ENCODE results near the gene PHACTR3. TPM values are rescaled to one million over a fixed set of nuclear protein-coding genes. Genes with fewer than 3 reads are reported as not detected.

The PHACTR3 gene
- total RNA-seq, 1 experiment from 2014 or later, result not detected

GRCh38 chr20:59746155-59746554 lies 141.8 kb downstream of the PHACTR3 start:
- H2AFZ ChIP-seq (ENCODE audit: low read length), result no peak overlapping the region

DNA sequence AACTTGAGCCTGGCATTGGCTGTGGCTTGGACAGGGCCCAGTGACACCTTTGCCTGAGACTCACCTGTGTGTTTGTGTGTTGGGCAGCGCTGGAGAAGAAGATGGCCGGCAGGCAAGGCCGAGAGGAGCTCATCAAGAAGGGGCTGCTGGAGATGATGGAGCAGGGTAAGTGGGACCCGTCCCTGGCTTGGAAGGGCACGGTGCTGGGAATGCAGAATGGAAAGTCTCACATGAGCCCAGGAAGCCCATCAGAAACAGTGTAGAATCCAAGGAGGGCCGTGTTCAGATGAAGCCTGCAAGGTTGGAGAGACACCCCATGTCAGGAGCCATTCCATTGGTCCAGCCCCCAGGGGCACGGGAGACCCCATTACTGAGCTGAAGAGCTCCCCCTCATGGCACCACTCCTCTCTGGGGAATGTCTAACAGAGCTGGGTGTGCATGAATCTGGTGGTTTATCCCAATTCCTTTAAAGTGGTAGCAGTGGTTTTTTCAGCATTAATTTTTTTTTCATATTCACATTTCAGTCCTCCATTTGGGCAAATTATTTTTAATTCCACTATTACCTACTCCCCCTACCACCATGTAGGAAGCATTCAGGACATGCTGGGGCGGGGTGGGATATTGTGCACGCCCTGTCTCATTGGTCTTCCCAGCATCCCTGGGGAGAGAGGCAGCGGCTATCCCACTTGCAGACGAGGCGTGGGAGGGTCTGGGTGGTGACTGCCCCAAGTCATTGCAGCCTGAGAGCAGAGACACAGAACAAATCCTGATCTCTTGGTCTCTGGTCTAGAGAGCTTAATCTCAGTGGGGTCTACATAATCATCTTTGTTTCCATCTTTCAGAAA lies 143.6 kb downstream of the PHACTR3 start:
- H3K27ac ChIP-seq (ENCODE audit: low read length), result no peak overlapping the region

More at GRCh38 chr20:59746155-59746554, 141.8 kb downstream of the PHACTR3 start:
- Histone ChIP-seq H3K4me3 (ENCODE audit: low read length) (no peak overlapping the region), H3K4me2 (ENCODE audit: low read depth, low read length, poor library complexity, severe bottlenecking) (no peak overlapping the region), H3K9me3 (ENCODE audit: low read length) (no peaks in the 10 kb centered on the region), H3K27me3 (ENCODE audit: low read length) (no peaks in the 10 kb centered on the region), H3K9ac (ENCODE audit: low read length) (no peak overlapping the region), H3K4me1 (ENCODE audit: low read length) (no peaks in the 10 kb centered on the region; the same call in 1 of the 2 replicates), H4K20me1 (ENCODE audit: insufficient read depth, low read depth, low read length) (no peaks in the 10 kb centered on the region; the same call in 1 of the 2 replicates), H3K36me3 (ENCODE audit: insufficient read depth, low read length) (no peaks in the 10 kb centered on the region), H3K79me2 (ENCODE audit: low read length) (no peaks in the 10 kb centered on the region), H3K9me2 (replicated peaks; ENCODE audit: insufficient read depth, low read length) (no peaks in the 10 kb centered on the region), H3K27ac (ENCODE audit: low read length) (no peak overlapping the region)
- DNase-seq, result no peak

DNA sequence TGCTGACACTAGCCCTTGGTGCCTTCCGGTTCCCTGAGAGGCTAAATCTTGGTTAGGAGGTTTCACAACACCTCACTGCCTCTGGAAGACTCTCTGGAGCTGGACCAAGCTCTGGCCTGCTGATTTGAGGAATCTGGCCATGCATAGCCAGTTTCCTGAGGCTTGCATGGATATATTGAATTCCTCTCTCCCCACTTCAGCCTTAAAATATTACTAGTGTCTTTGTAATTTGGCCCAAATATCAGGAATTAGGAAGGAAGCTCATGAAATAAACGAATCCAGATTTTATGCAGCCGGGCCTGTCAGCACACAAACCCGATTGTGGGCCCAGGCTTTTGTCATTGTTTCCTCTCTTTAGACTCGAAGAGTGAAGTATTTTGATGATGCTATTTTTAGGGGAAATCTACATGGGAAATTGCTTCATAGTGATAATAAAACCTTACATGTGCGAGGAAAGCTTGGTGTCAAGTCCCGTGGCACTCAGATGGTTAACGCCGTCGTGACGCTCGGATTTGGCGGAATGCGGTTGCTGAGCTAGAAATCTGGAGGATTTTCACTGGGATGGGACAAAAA lies 144.4 kb downstream of the PHACTR3 start:
- Histone ChIP-seq H3K9ac (ENCODE audit: low read length) (no peak overlapping the region), H3K36me3 (ENCODE audit: insufficient read depth, low read length) (no peaks in the 10 kb centered on the region), H3K27ac (ENCODE audit: low read length) (no peak overlapping the region), H3K9me3 (ENCODE audit: low read length) (no peaks in the 10 kb centered on the region), H3K9me2 (replicated peaks; ENCODE audit: insufficient read depth, low read length) (no peaks in the 10 kb centered on the region), H3K4me2 (ENCODE audit: low read depth, low read length, poor library complexity, severe bottlenecking) (no peak overlapping the region), H2AFZ (ENCODE audit: low read length) (no peak overlapping the region), H3K4me3 (ENCODE audit: low read length) (no peak overlapping the region), H3K4me1 (ENCODE audit: low read length) (peaks cover 25% of the 10 kb centered on the region), H3K27me3 (ENCODE audit: low read length) (no peaks in the 10 kb centered on the region), H4K20me1 (ENCODE audit: insufficient read depth, low read depth, low read length) (no peaks in the 10 kb centered on the region; the same call in 1 of the 2 replicates), H3K79me2 (ENCODE audit: low read length) (no peaks in the 10 kb centered on the region)
- no peak for DNase-seq

More for the DNA sequence above, 143.6 kb downstream of the PHACTR3 start:
- H3K9ac ChIP-seq (ENCODE audit: low read length), result no peak overlapping the region
- no peak for DNase-seq
- no peaks in the 10 kb centered on the region for H3K9me2 ChIP-seq (replicated peaks; ENCODE audit: insufficient read depth, low read length)
- H3K4me1 ChIP-seq (ENCODE audit: low read length), result peaks cover 17% of the 10 kb centered on the region
- H4K20me1 ChIP-seq (ENCODE audit: insufficient read depth, low read depth, low read length), result no peaks in the 10 kb centered on the region; the same call in 1 of the 2 replicates
- H2AFZ ChIP-seq (ENCODE audit: low read length), result no peak overlapping the region
- no peaks in the 10 kb centered on the region for H3K36me3 ChIP-seq (ENCODE audit: insufficient read depth, low read length)
- H3K4me3 ChIP-seq (ENCODE audit: low read length), result no peak overlapping the region
- H3K27me3 ChIP-seq (ENCODE audit: low read length), result no peaks in the 10 kb centered on the region
- no peaks in the 10 kb centered on the region for H3K9me3 ChIP-seq (ENCODE audit: low read length)
- H3K79me2 ChIP-seq (ENCODE audit: low read length), result no peaks in the 10 kb centered on the region
- no peak overlapping the region for H3K4me2 ChIP-seq (ENCODE audit: low read depth, low read length, poor library complexity, severe bottlenecking)

DNA sequence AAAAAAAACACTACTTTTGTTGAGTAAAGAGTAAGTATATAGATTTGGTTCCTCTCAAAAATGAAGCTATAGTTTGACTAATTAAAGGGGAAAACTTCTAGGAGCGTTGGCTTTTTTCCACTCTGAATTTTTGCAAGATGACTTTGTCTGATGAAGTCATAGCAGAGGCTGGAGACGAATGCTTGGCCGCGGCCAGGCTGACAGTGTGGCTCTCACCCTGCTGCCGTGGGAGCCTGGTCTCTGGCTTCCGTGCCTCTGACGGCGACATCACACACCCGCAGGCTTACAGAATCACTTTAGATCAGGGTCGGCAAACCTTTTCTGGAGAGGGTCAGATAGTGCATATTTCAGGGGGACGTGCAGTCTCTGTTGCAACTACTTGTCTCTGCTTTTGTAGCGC lies 145.0 kb downstream of the PHACTR3 start:
- Histone ChIP-seq H3K9me2 (replicated peaks; ENCODE audit: insufficient read depth, low read length) (no peaks in the 10 kb centered on the region), H3K36me3 (ENCODE audit: insufficient read depth, low read length) (no peaks in the 10 kb centered on the region), H3K79me2 (ENCODE audit: low read length) (no peaks in the 10 kb centered on the region), H3K27me3 (ENCODE audit: low read length) (no peaks in the 10 kb centered on the region), H3K4me1 (ENCODE audit: low read length) (peaks cover 27% of the 10 kb centered on the region), H3K9ac (ENCODE audit: low read length) (no peak overlapping the region), H4K20me1 (ENCODE audit: insufficient read depth, low read depth, low read length) (no peaks in the 10 kb centered on the region; the same call in 1 of the 2 replicates), H3K4me3 (ENCODE audit: low read length) (no peak overlapping the region), H3K27ac (ENCODE audit: low read length) (no peak overlapping the region), H2AFZ (ENCODE audit: low read length) (no peak overlapping the region), H3K9me3 (ENCODE audit: low read length) (no peaks in the 10 kb centered on the region), H3K4me2 (ENCODE audit: low read depth, low read length, poor library complexity, severe bottlenecking) (no peak overlapping the region)
- DNase-seq, result no peak

DNA sequence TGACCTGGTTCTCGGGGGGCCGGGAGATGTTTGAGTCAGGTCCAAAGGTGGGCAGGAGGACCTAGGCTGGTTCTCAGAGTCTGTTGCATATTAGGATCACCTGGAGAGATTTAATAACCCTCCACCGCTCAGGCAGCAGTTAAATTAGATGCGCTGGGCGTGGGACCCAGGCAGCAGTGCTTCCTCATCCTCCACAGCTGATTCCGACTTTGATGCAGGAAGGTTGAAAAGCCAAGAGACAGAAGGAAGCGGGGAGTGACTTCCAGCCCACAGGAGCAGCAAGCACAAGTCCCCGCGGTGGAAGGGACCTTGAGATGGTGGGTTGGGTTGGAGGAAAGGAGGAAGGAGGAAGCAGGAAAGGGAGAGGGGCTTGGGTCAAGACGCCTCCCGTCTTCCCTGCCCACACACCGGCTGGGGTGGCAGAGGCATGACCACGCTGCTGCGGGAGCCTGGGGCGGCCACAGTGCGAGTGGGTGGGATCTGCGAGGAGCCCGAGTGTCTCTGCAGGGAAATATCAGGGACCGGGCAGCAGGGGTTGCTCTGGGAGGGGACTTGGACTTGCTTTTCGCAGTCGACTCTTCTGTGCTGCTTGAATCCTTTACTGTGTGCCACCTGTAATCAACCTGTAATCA lies 146.0 kb downstream of the PHACTR3 start:
- Histone ChIP-seq H3K9me2 (replicated peaks; ENCODE audit: insufficient read depth, low read length) (no peaks in the 10 kb centered on the region), H2AFZ (ENCODE audit: low read length) (no peak overlapping the region), H3K9me3 (ENCODE audit: low read length) (no peaks in the 10 kb centered on the region), H4K20me1 (ENCODE audit: insufficient read depth, low read depth, low read length) (no peaks in the 10 kb centered on the region; the same call in 1 of the 2 replicates), H3K4me1 (ENCODE audit: low read length) (peaks cover 27% of the 10 kb centered on the region), H3K4me3 (ENCODE audit: low read length) (no peak overlapping the region), H3K9ac (ENCODE audit: low read length) (no peak overlapping the region), H3K36me3 (ENCODE audit: insufficient read depth, low read length) (no peaks in the 10 kb centered on the region), H3K27ac (ENCODE audit: low read length) (no peak overlapping the region), H3K4me2 (ENCODE audit: low read depth, low read length, poor library complexity, severe bottlenecking) (no peak overlapping the region), H3K79me2 (ENCODE audit: low read length) (no peaks in the 10 kb centered on the region), H3K27me3 (ENCODE audit: low read length) (no peaks in the 10 kb centered on the region)
- DNase-seq, result no peak

DNA sequence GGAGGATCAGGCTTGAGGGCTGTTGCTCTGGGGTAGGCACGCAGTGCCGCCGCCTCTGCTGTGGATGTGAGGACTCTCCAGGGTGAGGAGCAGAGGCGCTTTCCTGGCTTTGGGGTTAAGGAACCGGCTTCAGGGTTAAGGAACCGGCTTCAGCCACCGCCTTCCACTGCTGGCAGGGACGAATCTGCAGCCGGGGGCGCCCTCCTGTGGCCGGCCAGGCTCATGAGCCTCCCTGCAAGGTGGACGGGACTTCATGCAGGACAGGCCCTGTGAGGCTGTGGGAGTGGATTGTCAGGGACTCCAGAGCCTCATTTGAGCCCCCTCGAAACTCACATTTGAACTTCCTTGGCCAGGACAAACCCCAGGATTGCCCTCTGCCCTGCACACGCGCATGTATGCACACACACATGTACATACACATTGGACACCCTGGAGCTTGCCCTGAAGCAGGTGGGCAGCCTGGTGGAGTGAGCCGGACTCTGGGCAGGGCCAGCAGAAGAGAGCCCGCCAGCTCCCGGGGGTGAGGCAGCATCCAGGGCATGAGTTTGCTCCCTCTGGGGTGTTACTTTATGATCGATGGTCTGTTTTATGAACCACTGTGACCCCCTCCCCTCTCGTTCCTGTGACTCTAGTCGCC lies 146.9 kb downstream of the PHACTR3 start:
- H3K9me3 ChIP-seq (ENCODE audit: low read length), result no peaks in the 10 kb centered on the region
- H3K4me3 ChIP-seq (ENCODE audit: low read length), result no peak overlapping the region
- no peak overlapping the region for H3K4me2 ChIP-seq (ENCODE audit: low read depth, low read length, poor library complexity, severe bottlenecking)
- no peak overlapping the region for H2AFZ ChIP-seq (ENCODE audit: low read length)
- H4K20me1 ChIP-seq (ENCODE audit: insufficient read depth, low read depth, low read length), result no peaks in the 10 kb centered on the region; the same call in 1 of the 2 replicates
- peaks cover 27% of the 10 kb centered on the region for H3K4me1 ChIP-seq (ENCODE audit: low read length)
- H3K36me3 ChIP-seq (ENCODE audit: insufficient read depth, low read length), result no peaks in the 10 kb centered on the region
- DNase-seq, result peak; percentile 84
- H3K9me2 ChIP-seq (replicated peaks; ENCODE audit: insufficient read depth, low read length), result no peaks in the 10 kb centered on the region
- no peaks in the 10 kb centered on the region for H3K27me3 ChIP-seq (ENCODE audit: low read length)
- no peaks in the 10 kb centered on the region for H3K79me2 ChIP-seq (ENCODE audit: low read length)
- H3K9ac ChIP-seq (ENCODE audit: low read length), result no peak overlapping the region
- no peak overlapping the region for H3K27ac ChIP-seq (ENCODE audit: low read length)

GRCh38 chr20:59752101-59752586 lies 147.8 kb downstream of the PHACTR3 start:
- Histone ChIP-seq H2AFZ (ENCODE audit: low read length) (no peak overlapping the region), H3K9me3 (ENCODE audit: low read length) (no peaks in the 10 kb centered on the region), H3K36me3 (ENCODE audit: insufficient read depth, low read length) (no peaks in the 10 kb centered on the region), H3K4me2 (ENCODE audit: low read depth, low read length, poor library complexity, severe bottlenecking) (peak overlapping the region; percentile 60), H4K20me1 (ENCODE audit: insufficient read depth, low read depth, low read length) (no peaks in the 10 kb centered on the region; the same call in 1 of the 2 replicates), H3K27ac (ENCODE audit: low read length) (no peak overlapping the region), H3K9me2 (replicated peaks; ENCODE audit: insufficient read depth, low read length) (no peaks in the 10 kb centered on the region), H3K79me2 (ENCODE audit: low read length) (no peaks in the 10 kb centered on the region), H3K27me3 (ENCODE audit: low read length) (no peaks in the 10 kb centered on the region), H3K9ac (ENCODE audit: low read length) (0 out of 2 replicates have a peak overlapping the region, but pooled peaks have one; percentile 10), H3K4me3 (ENCODE audit: low read length) (peak overlapping the region; percentile 54), H3K4me1 (ENCODE audit: low read length) (peaks cover 27% of the 10 kb centered on the region)
- peak; percentile 67 for DNase-seq
